NCI-H146 treated with DMSO at 0.1 percent for 48 hours (cell line): ENCODE results near the gene MRTFB.
A peak's percentile ranks its signal among the peaks of the same experiment; 100 is the strongest.

Experiments used
- DNase-seq: peaks from one replicate; lab custom pipeline; 2025; ENCODE audit not compliant: unreplicated experiment; lab: John Stamatoyannopoulos, UW

The MRTFB gene

DNA sequence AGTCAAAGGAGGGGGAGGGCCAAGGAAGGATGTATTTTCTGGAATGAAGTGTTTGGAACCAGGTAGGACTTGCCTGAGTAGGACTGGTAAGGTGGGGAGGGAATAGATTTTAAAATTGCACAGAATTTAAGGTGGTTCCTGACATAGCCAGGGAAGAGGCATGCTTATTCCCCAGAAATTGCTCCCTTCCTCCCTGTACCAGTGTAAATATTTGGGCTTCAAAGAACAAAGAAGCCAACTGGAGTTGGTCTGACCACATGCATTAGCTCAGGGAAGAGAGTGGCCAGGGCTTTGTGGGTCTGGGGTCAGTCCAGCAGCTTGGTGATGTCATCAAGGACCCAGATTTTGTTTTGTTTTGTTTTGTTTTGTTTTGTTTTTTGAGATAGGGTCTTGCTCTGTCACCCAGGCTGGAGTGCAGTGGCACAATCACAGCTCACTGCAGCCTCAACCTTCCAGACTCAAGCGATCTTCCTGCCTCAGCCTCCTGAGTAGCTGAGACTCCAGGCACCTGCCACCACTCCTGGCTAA lies 9.3 kb upstream of the MRTFB start:
- DNase-seq: peak; percentile 73

DNA sequence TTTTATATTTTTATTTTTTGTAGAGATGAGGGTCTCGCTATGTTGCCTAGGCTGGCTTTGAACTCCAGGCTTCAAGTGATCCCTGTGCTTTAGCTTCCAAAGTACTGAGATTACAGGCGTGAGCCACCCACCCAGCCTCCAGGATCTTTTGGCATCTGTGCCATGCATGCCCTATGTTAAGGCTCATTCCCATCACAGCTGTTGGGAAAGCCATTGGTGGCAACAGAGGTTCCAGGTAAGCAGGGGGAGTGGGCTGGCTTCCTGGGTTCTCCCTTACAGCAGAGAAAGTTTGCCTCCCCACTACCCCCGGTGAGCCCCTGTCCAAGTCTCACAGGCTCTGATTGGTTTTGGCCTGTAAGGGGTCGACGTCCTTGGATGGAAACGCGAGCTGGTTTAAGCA lies 8.9 kb upstream of the MRTFB start:
- no peak for DNase-seq

DNA sequence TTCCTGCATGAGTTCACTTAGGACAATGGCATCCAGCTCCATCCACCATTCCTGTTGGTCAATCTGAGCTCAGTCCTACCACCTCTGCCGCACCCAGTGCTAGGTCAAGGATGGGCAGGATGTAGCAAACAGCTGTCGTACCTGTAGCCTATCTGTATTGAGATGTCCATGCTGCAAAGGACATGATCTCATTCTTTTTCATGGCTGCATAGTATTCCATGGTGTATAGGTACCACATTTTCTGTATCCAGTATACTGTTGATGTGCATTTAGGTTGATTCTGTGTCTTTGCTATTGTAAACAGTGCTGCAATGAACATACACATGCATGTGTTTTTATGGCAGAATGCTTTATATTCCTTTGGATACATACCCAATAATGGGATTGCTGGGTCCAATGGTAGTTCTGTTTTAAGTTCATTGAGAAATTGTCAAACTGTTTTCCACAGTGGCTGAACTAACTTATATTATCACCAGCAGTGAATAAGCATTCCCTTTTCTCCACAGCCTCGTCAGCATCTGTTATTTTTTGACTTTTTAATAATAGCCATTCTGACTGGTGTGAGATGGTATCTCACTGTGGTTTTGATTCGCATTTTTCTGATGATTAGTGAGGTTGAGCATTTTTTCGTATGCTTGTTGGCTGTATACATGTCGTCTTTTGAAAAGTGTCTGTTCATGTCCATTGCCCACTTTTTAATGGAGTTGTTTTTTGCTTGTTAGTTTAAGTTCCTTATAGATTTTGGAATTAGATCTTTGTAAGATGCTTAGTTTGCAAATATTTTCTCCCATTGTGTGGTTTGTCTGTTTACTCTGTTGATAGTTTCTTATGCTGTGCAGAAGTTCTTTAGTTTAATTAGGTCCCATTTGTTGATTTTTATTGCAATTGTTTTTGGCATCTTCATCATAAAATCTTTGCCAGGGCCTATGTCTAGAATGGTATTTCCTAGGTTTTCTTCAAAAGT lies 7.2 kb upstream of the MRTFB start:
- DNase-seq: no peak

DNA sequence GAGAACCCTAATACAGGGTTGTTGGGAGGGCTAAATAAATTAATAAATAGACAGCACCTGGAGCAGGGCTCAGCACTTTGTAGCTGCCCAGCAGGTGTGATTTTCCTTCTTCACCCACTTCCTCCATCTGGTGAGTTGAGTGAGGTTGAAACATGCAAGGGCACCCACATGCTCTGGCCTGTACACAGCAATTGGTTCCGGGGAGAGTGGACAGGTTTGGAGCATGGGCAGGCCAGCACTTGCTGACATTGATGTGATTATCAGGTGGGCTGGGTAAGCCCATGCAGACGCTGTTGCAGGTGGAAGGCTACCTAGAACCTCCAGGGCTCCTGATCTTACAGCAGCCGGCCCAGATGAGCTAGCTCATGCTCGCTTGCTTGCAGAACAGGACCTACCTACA lies 1.3 kb upstream of the MRTFB start:
- peak; percentile 60 for DNase-seq

DNA sequence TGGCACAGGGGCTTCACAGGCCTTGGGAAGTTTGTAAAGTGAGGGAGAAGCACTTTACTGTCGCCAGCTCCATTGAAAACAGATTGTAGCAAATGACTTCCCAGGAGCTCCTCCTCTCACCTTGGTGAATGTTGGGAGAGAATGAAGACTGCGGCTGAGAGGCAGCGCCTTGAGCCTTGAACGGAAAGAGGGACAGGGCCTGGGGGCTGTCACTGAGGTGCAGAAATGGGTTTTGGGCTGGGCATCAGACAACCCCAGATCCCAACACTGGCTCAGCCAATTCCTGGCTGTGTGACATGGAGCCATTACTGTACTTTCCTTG lies 603 bp upstream of the MRTFB start:
- no peak for DNase-seq

DNA sequence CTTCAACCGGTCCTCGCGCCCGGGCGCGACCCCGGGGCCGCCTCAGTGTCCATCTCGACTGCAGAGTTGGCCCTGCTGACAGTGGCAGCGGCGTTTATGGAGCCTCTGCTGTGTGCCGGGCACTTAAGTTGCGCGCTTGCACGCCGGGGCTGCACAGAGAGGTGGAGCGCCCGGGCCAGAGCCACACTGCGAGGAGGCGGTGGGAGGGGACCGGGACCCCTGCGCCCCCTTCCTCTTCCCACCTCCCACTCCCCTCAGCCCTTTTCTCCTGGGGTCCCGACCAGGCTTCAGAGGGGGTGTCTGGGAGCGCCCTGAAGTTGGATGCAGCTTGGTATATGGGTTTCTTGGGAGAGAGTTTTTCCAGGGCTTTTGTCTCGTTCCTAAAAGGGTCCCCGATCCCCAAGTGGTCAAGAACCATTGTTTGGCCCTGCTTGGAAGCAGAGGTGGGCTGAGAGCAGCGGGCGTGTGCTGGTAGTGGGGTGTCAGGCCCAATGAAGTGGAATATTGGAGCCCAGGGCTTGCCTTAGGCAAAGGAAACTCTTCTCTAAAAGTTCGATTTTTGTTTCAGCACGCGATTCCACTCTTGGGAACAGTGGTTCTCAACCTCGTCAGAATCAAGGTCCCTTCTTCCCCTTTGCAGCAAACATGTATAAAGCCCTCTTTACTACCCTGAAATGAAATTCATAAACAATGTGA lies 605 bp downstream of the MRTFB start:
- no peak for DNase-seq

DNA sequence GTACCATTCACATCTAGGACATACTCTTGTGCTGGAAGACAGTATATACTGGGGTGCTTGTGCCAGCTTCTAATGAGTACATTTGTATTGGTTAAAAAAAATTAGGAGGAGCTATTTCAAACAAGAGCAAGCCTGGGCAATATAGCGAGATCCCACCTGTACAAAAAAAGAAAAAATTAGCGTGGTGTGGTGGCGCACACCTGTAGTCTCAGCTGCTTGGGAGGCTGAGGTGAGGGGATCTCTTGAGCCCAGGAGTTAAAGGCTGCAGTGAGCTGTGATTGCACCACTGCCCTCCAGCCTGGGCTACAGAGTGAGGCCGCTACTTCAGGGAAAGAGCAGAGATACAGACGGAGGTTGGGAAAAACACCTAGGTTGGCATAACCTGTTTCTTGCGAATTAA lies 1.2 kb downstream of the MRTFB start:
- DNase-seq: no peak

DNA sequence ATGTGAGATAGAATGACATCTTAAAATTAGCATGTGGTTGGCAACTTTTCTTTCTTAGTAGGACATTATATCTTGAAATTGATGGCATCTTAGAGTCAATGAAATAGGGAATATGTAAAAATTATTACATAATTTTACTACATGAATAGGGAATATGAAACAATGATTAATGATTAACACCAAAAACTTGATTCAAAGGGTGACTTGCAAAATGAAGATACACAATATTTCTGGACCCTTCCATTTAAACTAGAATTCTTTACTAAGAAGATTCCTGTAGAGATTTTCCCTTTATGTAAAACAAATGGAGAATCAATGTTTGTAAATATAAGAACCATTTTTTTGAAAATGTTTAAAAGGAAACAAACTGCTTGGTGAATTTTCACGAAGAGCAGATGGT lies 3.4 kb downstream of the MRTFB start:
- no peak for DNase-seq

DNA sequence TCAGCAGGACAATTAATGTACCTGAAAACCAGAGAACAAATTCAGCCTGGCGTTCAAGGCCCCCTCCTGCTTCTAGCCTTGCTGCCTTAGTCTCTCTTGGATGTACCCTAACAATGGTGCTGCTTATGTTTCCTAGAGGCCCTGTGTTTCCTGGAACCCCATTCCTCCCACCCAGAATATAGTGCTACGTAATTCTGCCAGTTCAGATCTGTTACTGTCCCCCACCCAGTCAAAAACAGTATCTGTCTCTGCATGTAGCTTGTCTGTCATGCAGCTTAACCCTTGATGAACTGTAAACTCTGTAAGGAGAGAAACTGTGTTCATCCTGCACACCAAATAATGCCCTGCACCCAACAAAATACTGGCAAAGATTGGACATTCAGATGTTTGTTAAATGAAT lies 6.8 kb downstream of the MRTFB start:
- no peak for DNase-seq

DNA sequence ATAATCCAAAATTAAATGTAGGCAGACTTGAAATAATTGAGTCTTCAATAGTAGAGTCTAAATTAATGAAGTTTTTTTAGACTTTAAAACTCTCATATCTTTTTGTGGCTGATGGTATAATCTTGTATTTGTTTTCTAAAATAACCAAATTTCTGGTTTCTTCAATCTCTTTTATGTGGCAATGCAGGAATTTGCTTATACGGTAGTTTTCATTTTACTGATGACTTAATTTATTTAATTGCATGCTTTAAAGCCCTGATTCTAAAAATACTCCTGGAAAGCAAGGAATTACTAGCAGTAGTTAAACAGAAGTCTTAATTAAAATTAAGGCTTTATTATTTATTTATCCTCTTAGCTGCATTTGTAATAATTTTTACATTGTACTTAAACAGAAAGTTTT lies 15.4 kb downstream of the MRTFB start:
- DNase-seq: no peak

DNA sequence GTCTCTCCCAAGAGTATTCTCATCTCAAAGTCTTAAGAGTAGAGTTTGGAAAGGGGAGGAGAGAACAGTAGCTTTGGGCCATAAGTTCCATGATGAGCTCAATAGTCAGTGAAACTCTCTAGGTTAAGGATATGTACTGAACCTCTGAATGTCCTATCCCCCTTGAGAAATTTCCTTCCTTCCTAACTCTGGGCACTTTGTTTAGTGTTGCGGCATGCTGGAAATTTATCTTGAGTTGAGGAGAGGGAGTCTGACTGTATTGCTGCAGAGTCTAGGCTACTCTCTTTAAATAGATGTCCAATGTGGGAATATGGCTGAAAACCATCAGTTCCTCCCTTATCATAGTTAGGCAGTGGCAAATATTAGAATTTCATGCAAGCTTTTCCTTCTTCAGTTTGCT lies 16.1 kb downstream of the MRTFB start:
- no peak for DNase-seq

DNA sequence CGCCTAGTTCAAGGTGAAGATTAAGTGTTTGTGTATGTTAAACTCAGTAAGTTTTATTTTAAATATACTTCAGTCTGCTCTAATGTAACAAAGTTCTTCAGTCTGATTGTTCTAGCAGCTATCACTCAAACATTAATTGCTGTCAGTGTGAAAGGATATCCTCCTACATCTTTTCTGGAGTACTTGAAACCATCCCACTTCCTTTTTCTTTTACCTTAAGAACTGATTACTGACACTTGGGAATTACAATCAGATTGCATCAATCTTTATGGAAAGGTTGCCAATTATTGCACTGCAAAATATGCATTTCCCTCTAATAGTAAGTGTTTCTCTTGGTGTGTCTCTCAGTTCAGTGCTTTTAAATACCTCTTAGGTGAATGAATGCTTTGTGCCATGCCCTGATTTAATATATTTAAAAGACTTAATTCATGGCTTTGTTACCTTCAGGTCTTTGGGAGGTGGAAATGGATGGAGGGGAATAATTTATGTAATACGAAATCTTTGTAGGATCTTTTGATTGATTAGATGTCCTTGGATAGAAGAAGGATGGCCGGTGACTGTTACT lies 16.6 kb downstream of the MRTFB start:
- no peak for DNase-seq

DNA sequence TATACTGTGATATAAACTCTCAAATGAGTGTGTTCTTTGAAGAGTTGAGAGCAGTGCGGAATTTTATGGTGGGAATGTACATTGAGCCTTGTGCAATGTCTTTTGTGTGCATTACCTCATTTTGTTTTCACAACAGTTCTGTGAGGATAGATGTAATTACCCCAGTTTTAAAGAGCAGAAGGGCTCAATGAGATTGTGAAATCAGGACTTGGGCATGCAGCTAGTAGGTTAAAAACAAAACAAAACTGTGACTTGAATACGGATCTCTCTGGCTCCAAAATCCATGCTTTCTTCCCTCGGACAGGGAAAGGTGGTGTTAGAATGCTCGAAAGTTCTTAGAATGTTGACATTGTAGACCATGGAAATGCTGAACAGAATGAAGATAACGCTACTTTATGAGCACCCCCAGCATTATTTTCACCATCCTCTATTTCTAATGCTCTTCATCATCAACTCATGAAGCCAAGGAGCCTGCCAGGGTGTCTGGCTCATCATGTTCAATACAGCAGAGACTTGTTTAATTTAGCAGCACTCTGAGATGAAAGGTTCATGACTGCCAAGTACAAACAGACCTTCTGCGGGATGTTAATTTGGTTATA lies 17.1 kb downstream of the MRTFB start:
- no peak for DNase-seq

DNA sequence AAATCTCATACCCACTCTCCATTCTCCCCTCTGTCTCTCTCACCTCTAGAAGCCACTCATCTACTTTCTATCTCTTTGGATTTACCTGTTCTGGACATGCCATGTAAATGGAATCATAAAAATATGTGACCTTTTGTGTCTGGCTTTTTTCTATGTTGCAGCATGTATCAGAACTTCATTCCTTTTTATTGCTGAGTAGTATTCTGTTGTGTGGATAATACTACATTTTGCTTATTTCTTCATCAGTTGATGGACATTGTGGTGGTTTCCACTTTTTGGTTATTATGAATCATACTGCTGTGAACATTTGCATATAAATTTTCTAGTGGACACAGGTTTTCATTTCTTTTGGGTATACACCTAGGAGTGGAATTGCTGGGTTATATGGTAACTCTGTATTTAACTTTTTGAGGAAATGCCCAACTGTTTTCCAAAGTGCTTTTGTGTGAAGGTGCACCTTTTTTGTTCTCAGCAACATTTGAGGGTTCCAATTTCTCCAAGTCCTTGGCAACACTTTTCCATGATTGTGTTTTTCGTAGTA lies 18.2 kb downstream of the MRTFB start:
- no peak for DNase-seq

DNA sequence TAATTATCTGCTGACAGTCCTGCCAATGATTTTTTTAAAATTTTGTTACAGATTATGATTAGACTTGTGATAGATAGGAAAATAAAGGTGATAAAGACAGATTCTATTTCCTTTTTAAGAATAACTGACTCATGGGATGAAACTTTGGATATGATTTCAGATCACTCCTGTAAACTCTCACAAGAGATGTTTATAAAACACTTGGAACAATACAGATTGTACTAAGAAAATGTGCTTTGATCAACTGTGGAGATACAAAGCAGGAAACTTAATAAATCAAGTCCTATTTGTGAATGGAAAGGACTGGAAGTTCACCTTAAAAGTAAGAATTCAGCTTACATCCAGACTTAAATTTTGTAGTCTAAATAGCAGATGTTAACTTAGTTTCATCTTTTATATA lies 21.4 kb downstream of the MRTFB start:
- no peak for DNase-seq

DNA sequence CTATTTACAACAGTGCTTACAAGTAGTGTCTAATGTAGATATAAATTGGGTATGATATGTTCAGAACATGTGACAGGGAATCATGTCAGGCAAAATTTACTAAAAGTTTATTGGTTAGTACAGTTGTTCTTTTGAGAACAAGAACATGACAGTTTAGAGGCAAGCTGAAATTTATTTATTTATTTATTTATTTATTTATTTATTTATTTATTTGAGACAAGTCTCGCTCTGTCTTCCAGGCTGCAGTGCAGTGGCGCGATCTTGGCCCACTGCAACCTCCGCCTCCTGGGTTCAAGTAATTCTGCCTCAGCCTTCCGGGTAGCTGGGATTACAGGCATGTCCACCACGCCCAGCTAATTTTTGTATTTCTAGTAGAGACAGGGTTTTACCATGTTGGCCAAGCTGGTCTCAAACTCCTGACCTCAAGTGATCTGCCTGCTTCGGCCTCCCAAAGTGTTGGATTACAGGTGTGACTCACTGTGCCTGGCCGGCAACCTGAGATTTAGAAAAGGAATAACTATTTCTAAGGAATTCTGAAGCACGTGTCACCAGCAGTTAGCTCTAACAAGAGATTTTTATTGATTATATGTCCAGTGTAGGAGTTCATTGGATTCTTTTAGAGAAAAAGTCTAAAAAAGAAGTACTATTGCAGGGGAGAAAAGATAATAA lies 24.9 kb downstream of the MRTFB start:
- peak; percentile 21 for DNase-seq

DNA sequence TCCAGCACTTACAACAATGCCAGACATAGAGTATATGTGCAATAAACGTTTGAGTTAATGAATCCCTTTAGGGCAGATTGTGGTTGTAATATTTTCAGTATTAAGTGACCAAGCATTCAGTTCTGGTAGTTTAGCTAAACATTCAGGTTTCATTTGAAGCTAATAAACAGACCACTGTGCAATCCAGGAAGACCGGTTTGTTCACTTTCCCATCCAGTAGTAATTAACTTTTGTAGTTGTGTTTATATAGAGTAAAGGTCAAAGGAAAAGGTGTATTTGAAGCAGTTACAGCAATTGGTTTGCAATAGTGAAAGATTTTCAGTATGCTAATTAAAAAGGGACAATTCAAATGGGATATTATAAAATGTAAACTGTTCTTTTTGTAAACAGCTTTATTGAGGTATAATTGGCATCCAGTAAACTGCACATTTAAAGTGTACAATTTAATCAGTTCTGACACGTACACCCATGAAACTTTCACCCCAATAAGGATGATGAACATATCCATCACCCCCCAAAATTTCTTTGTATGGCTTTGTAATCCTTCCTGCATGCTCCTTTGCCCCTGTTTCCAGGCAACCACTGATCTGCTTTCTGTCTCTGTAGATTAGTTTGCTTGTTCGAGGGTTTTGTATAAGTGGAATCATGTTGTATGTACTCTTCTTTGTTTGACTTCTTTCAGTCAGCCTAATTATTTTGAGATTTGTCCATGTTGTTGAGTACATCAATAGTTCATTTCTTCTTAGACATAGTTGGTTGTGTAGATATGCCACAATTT lies 26.3 kb downstream of the MRTFB start:
- peak; percentile 95 for DNase-seq

DNA sequence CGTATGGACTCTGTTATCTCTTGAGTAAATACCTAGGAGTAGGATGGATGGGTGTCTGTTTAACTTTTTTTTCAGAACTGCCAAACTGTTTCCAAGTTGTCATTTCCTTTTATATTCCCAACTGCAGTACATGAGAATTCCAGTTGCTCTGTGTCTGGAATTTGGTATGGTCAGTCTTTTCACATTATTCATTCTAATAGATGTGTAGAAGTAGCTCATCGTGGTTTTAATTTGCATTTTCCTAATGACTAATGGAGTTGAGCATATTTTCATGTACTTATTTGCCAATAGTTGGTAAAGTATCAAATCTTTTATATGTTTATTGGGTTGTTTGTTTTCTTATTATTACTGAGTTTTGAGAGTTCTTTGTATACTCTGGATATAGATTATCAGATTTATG lies 27.0 kb downstream of the MRTFB start:
- DNase-seq: no peak

DNA sequence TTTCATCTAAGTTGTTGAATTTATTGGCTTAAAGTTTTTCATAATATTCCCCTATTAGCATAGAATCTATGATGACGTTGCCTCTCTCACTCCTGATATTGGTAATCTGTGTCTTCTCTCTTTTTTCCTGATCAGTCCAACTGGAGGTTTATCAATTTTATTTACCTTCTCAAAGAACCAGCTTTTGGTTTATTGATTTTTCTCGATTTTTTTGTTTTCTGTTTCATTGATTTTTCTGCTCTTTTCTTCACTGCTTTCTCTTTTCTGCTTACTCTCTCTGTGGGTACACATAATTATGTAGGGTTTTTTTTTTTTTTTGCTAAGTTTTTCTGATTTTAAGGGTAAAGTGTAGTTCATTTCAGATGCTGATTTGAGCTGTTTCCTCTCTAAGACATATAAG lies 29.7 kb downstream of the MRTFB start:
- DNase-seq: peak; percentile 76

DNA sequence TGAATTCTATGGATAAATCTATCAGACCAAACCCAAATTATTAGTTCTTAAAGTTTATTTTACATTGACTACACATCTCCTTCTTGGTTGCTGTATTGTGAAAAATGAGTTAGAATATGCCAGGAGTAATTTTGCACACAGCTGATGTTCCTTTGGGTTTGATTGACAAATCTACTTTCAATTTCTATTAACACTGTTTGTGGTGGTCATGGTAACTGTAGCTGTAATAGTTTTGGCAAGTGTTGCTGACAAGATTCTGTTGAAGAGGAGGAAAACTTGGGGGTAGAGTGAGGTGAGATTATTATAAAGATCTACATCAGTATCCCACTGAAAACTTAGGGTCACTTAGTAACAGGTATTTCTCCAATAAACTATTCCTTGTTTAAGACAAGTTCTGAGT lies 30.3 kb downstream of the MRTFB start:
- peak; percentile 59 for DNase-seq
